CD4-positive, alpha-beta T cell treated with Interleukin-2 at 100 ng/mL for 4 hours (primary cell): ENCODE measurements around the gene ALG2.

Experiments
- DNase-seq: peaks from one replicate; pipeline ENCODE4 v3.0.0-alpha.2; 2020; ENCODE audit warnings: low spot score

The ALG2 gene

GRCh38 chr9:99172124-99173091 is 49.3 kb downstream of the ALG2 start:
- DNase-seq: no peak

- no peak for DNase-seq
Observed at GRCh38 chr9:99171225-99172123, 50.3 kb downstream of the ALG2 start.

- no peak for DNase-seq
Observed at GRCh38 chr9:99169982-99170761, 51.6 kb downstream of the ALG2 start.

GRCh38 chr9:99169086-99169485 is 52.7 kb downstream of the ALG2 start:
- DNase-seq: no peak

DNA sequence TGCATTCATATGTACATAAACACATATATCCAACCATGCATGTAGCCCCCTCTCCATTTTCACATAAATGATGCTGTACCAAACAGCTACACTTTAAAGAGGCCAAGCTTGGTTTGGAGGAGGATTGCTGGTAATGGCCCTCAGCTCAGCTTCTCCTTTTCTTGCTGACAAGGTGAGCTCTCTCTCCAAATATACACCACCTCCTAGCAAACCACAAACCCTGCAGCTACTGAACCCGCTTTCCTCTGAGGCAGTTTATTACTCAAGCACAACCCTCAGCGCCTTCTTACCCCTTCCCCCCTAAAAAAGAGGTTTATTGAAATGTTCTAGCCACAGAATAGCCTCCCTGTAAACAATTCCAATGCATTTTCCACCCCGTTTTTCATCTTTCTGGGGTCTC is 54.0 kb downstream of the ALG2 start:
- no peak for DNase-seq

DNA sequence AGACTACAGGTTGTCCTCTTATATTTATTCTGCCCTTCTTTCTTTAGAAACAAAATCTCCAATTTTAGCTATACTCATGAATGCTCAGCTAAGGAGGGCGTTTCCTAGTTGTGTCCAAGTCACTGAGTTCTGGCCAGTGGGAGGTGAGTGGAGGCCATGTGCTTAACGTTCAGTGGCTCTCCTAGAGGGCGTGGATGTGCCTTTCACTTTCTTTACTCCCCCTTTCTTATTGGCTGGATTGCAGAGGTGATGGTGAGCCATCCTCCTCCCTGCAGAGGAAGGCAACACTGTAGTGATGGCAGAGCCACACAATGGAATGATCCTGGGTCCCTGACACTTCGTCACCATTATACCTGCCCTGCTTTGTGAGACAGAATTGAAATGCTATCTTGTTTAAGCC is 54.6 kb downstream of the ALG2 start:
- no peak for DNase-seq
